ENCODE results near the gene ARR3. TPM values are rescaled to one million over a fixed set of nuclear protein-coding genes. Genes with fewer than 3 reads are reported as not detected.
"Not testable (repeated sequence)": the region's sequence is repeated elsewhere in the genome, so short reads cannot be mapped to it uniquely, and the experiment has no call there.

The ARR3 gene
- total RNA-seq, 1 donor from 2014 or later: not detected

DNA sequence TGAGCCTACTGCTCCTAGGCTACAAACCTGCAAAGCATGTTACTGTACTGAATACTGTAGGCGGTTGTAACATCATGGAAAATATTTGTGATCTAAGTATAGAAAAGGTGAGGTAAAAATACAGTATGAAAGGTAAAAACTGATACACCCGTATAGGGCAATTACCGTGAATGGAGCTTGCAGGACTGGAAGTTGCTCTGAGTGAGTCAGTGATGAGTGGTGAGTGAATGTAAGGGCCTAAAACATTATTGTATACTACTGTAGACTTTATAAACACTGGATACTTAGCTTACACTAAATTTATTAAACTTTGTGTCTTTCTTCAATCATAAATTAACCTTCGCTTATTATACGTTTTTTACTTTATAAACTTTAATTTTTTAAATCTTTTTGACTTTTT lies 25.5 kb downstream of the ARR3 start:
- TF ChIP-seq, protein P1, sequence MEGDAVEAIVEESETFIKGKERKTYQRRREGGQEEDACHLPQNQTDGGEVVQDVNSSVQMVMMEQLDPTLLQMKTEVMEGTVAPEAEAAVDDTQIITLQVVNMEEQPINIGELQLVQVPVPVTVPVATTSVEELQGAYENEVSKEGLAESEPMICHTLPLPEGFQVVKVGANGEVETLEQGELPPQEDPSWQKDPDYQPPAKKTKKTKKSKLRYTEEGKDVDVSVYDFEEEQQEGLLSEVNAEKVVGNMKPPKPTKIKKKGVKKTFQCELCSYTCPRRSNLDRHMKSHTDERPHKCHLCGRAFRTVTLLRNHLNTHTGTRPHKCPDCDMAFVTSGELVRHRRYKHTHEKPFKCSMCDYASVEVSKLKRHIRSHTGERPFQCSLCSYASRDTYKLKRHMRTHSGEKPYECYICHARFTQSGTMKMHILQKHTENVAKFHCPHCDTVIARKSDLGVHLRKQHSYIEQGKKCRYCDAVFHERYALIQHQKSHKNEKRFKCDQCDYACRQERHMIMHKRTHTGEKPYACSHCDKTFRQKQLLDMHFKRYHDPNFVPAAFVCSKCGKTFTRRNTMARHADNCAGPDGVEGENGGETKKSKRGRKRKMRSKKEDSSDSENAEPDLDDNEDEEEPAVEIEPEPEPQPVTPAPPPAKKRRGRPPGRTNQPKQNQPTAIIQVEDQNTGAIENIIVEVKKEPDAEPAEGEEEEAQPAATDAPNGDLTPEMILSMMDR (conservative IDR thresholded peaks at IDR 0.05; ENCODE audit: low read depth, low read length): no peak
- no peak overlapping the region for H3K4me3 ChIP-seq (ENCODE audit: low read depth, low read length)
- no peak for DNase-seq (ENCODE audit: low read depth)

DNA sequence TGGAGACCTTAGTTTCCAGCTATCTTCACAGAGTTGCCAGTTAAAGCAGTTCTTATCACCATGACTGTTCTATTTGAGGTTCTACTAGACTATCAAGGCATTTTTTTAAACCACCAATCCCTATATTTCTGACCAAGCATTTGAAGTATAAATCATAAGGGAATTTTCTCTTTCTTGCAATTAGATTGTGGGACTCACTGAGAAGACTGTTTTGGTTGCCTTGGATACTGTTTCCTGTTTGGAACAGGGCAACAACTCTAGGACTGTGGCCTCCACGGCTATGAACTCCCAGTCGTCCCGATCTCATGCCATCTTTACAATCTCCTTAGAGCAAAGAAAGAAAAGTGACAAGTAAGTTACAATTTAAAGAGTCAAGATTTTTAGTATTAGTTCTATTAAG lies 33.6 kb downstream of the ARR3 start:
- DNase-seq (ENCODE audit: low read depth): no peak
- H3K4me3 ChIP-seq (ENCODE audit: low read depth, low read length): no peak overlapping the region
- TF ChIP-seq, protein P1 (conservative IDR thresholded peaks at IDR 0.05; ENCODE audit: low read depth, low read length): no peak

DNA sequence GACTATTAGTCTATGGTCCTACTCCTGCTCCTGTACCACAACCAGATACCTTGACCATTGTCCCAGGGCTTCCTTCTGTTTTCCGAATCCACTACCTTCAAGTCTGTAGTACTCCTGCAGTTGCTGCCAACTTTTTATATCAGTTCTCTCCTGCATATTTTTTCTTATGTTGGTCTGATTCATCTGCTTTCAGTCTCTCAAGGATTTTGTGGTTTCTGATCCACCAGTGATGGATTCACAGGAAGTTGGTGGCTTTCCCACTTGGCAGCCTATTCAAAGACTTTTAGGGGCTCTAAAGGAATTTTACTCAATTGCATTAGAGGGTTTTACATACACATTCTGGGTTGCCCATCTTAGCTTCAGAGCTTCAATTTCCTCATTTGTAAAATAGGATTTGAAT lies 45.4 kb downstream of the ARR3 start:
- no peak for DNase-seq (ENCODE audit: low read depth)
- H3K4me3 ChIP-seq (ENCODE audit: low read depth, low read length): no peak overlapping the region
- TF ChIP-seq, protein P1 (conservative IDR thresholded peaks at IDR 0.05; ENCODE audit: low read depth, low read length): no peak

DNA sequence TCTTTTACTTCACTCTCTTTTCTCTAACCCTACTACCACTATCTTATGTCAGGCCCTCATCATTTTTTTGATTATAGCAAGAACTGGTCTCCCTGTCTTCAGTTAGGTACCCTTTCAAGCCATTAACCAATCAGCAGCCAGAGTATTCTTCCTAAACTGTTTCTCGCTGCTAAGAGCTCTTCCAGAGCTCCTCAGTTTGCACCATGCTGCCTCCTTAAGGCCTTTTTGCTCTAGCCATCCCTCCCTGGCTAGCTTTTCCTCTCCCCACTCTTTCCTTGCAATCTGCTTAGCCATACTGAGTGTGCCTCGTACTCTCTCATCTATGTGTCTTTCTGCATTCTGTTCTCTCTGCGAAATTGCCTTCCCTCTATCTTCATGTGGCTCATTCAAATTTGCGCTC lies 54.6 kb downstream of the ARR3 start:
- no peak overlapping the region for H3K4me3 ChIP-seq (ENCODE audit: low read depth, low read length)
- DNase-seq (ENCODE audit: low read depth): no peak
- TF ChIP-seq, protein P1 (conservative IDR thresholded peaks at IDR 0.05; ENCODE audit: low read depth, low read length): no peak

DNA sequence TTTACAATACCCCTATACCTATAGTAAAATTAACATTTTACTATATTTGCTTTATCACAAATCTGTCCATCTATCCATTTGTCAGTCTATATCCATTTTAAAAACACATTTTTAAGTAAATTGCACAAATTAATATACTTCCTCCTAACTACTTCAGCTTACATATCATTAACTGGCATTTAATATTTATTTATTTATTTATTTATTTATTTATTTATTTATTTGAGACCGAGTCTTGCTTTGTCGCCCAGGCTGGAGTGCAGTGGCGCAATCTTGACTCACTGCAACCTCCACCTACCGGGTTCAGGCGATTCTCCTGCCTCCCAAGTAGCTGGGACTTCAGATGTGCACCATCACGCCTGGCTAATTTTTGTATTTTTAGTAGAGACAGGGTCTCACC lies 55.5 kb downstream of the ARR3 start:
- not testable (repeated sequence) for H3K4me3 ChIP-seq (ENCODE audit: low read depth, low read length); DNase-seq (ENCODE audit: low read depth)

DNA sequence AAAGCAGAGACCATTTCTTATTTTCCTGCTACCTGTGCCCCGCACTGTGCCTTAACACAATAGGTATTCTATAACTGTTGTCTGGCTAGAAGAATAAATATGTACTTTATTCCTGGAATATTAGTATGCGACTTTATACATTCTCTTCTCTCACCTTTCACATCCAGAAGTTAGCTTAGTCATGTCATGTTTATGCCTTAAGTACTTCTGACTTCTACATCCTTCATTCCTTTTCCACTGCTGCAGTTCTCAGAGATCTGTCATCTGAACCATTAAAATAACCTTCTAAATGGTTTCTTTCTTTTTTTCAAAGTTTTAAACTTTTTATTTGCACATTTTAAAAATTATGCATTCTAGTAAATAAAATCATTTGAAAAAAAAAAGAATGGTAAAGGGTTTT lies 56.2 kb downstream of the ARR3 start:
- TF ChIP-seq, protein P1 (conservative IDR thresholded peaks at IDR 0.05; ENCODE audit: low read depth, low read length): no peak

DNA sequence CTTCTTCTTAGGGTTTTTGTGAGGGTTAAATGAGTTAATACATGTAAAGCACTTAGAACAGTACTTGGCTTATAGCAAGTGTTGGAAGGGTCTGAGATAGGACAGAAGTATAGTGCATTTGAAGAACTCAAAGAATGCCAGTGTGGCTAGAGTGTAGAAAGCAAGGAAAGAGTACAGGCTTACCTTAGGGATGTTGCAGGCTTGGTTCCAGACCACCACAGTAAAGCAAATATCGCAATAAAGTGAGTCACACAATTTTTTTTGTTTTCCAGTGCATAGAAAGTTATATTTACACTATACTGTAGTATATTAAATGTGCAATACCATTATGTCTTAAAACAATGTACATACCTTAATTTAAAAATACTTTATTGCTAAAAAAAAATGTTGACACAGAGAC lies 63.0 kb downstream of the ARR3 start:
- H3K4me3 ChIP-seq (ENCODE audit: low read depth, low read length): no peak overlapping the region
- no peak for DNase-seq (ENCODE audit: low read depth)
- TF ChIP-seq, protein P1 (conservative IDR thresholded peaks at IDR 0.05; ENCODE audit: low read depth, low read length): no peak

More for the DNA sequence above, 56.2 kb downstream of the ARR3 start:
- DNase-seq (ENCODE audit: low read depth): no peak
- no peak overlapping the region for H3K4me3 ChIP-seq (ENCODE audit: low read depth, low read length)

Other genes starting within 250 kb of the ARR3 start
- gene AWAT2, start 218.4 kb upstream of the ARR3 start, total RNA-seq: not detected in 2 replicates
- gene OTUD6A, start 205.9 kb upstream of the ARR3 start, total RNA-seq: not detected in 2 replicates
- 43.0 and 62.2 TPM in 2 replicates for gene IGBP1, start 134.9 kb upstream of the ARR3 start, total RNA-seq
- not detected in 2 replicates for gene DGAT2L6, start 90.9 kb upstream of the ARR3 start, total RNA-seq
- gene AWAT1, start 33.7 kb upstream of the ARR3 start, total RNA-seq: not detected in 2 replicates
- gene P2RY4, start 8.1 kb upstream of the ARR3 start, total RNA-seq: not detected in 2 replicates
- not detected in 2 replicates for gene RAB41, start 13.8 kb downstream of the ARR3 start, total RNA-seq
- 63.0 and 70.0 TPM in 2 replicates for gene PDZD11, start 21.6 kb downstream of the ARR3 start, total RNA-seq
- gene KIF4A, start 21.8 kb downstream of the ARR3 start, total RNA-seq: 26.8 and 28.6 TPM in 2 replicates
- not detected in 2 replicates for gene GDPD2, start 155.0 kb downstream of the ARR3 start, total RNA-seq
- 28.8 and 31.6 TPM in 2 replicates for gene DLG3, start 176.5 kb downstream of the ARR3 start, total RNA-seq

All from epithelial cell of proximal tubule (primary cell).